Urinary bladder (tissue), 4 donors: ENCODE measurements around the gene ELK4. TPM values are rescaled to one million over a fixed set of nuclear protein-coding genes. Genes with fewer than 3 reads are reported as not detected.
A peak's percentile ranks its signal among the peaks of the same experiment; 100 is the strongest.

Experiments used
- DNase-seq: peaks from one replicate; pipeline ENCODE4 v3.0.0-alpha.2; 2015; ENCODE audit errors: extremely low spot score
- H3K27ac ChIP-seq: one replicate; pipeline ENCODE4 v1.5.1; 2013; ENCODE audit warnings: low read depth, mild to moderate bottlenecking, moderate library complexity
- H3K36me3 ChIP-seq: one replicate; pipeline ENCODE4 v1.6.1; 2013; ENCODE audit warnings: mild to moderate bottlenecking, moderate library complexity; ENCODE audit not compliant: insufficient read depth
- H3K4me1 ChIP-seq: one replicate; pipeline ENCODE4 v1.6.1; 2013; ENCODE audit warnings: mild to moderate bottlenecking, moderate library complexity; ENCODE audit not compliant: insufficient read depth
- H3K4me3 ChIP-seq: one replicate; pipeline ENCODE4 v1.5.1; 2013; ENCODE audit warnings: low read depth, low read length
- WGBS: extraction: QIAGEN DNeasy Blood & Tissue Kit; methylation state at CpG from one replicate; pipeline ENCODE4 v1.1.7; 2013; 5-methylcytosine and 5-hydroxymethylcytosine counted together
- polyA plus RNA-seq: library from polyadenylated mRNA; stranded (reverse); fragments of 200-250 nt; gene quantifications from one replicate; pipeline ENCODE4 v1.2.3, GENCODE V29; 2013
- total RNA-seq: library from RNA; depleted of rRNA; stranded (reverse); fragments of >200 nt; gene quantifications from one replicate; pipeline ENCODE4 v1.2.3, GENCODE V29; 2014
- donor health status: healthy with polysubstance abuse.
- donor health status: healthy.

Gene ELK4
- total and polyA plus RNA-seq, 2 donors, result 5.6 to 41.9 TPM

DNA sequence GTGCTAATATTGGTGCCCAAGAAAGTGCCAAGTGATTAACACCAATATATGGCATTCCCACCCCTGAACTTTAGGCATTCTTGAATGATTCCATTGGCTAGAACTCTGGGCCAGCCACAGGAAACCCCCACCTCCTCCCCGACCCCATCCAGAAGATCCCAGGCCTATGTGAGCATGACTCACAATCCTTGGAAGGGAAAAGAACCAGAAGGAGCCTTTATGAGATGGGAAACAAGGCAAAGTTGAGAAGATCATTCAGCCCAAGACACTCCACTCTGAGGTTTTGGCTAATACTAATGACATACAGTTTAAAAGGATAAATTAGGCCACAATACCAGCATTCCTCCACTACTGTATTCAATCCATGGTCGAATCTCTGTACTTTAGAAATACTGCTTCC, 21.8 kb downstream of the ELK4 start:
- Histone ChIP-seq H3K4me3 (no peak overlapping the region), H3K36me3 (peaks cover 2% of the 10 kb centered on the region), H3K27ac (no peak overlapping the region), H3K4me1 (peaks cover 2% of the 10 kb centered on the region)
- DNase-seq, result no peak
- 33% methylated on average over 2 of the region's 2 CpGs for WGBS

DNA sequence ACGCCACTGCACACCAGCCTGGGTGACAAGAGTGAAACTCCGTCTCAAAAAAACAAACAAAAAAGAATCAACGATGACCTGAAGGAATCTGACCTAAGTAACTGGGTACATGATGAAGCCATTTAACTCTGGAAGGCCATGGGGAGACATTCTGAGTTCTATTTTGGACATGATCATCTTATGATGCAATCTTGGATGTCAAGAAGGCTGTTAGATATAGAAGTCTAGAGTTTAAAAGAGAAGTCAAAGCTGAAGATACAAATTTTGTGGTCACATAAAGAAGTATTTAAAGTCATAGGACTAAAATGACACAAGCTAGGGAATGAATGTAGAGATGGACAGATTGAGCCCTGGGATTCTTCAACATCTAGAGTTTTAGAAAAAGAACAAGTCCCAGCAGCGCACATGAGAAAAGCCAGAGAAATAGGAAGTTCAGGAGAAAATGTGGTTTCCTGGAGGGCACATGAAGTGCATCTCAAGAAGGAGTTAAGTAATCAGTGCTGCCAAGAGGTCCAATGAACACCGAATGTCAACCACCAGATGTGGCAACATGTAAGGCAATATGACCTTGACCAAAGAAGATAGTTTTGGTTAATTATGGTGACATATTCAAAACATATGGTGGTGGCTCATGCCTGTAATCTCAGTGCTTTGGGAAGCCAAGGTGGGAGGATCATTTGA, 26.8 kb downstream of the ELK4 start:
- no peak overlapping the region for H3K27ac ChIP-seq
- no peak for DNase-seq
- WGBS, result 91% methylated on average over 5 of the region's 5 CpGs

DNA sequence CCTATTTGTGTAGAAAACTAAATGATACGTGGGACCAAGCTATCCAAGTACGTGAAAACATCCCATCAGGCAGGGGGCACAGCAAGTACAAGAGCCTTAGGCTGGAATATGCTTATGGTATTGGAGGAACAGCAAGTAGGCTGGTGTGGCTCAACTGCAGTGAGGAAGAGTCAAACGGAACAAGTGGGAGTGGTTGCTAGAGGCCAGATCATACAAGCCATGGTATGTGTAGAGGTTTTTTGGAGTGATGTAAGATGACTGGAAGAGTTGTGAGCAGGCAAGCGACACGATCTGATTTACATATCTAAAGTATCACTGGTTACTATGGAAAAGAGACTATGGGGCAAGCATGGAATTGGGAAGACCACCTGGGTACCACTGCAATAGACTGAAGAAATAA, 27.8 kb downstream of the ELK4 start:
- Histone ChIP-seq H3K4me3 (no peak overlapping the region), H3K4me1 (no peaks in the 10 kb centered on the region), H3K36me3 (no peaks in the 10 kb centered on the region), H3K27ac (no peak overlapping the region)
- WGBS, result 92% methylated on average over 5 of the region's 5 CpGs
- DNase-seq, result no peak

More for the DNA sequence above, 26.8 kb downstream of the ELK4 start:
- H3K4me3 ChIP-seq, result no peak overlapping the region
- H3K36me3 ChIP-seq, result no peaks in the 10 kb centered on the region
- peaks cover 2% of the 10 kb centered on the region for H3K4me1 ChIP-seq

DNA sequence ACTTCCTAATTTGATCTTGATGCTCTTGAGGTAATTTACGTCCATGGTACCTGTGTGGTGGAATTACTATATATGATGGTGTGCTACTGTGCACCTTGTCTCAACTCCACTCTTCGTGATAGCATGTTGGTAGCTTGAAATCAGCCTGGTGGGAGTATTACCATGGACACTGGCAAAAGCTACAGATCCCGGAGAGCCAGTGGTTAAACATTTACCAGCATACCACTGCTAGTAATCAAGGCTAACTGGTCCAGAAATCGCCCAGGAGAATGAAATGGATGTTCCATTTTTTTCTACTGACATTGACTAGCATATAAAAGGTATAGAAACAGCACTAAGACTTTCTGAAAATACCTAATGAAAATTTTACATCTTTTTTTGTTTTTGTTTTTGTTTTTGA, 30.6 kb downstream of the ELK4 start:
- no peak for DNase-seq
- Histone ChIP-seq H3K27ac (no peak overlapping the region), H3K4me1 (no peaks in the 10 kb centered on the region), H3K36me3 (no peaks in the 10 kb centered on the region), H3K4me3 (no peak overlapping the region)
- WGBS, result 85% methylated on average over 4 of the region's 4 CpGs

GRCh38 chr1:205600085-205600484, 31.7 kb downstream of the ELK4 start:
- H3K4me1 ChIP-seq, result no peaks in the 10 kb centered on the region
- H3K27ac ChIP-seq, result peak overlapping the region; percentile 71
- no peak overlapping the region for H3K4me3 ChIP-seq
- H3K36me3 ChIP-seq, result no peaks in the 10 kb centered on the region
- WGBS, result 59% methylated on average over 1 of the region's 1 CpG
- DNase-seq, result no peak

- Histone ChIP-seq H3K4me1 (no peaks in the 10 kb centered on the region), H3K4me3 (no peak overlapping the region), H3K36me3 (no peaks in the 10 kb centered on the region), H3K27ac (peak overlapping the region; percentile 71)
- whole genome bisulfite sequencing, result 63% methylated on average over 5 of the region's 5 CpGs
- no peak for DNase-seq
Measured at GRCh38 chr1:205599669-205600042, 32.2 kb downstream of the ELK4 start.

DNA sequence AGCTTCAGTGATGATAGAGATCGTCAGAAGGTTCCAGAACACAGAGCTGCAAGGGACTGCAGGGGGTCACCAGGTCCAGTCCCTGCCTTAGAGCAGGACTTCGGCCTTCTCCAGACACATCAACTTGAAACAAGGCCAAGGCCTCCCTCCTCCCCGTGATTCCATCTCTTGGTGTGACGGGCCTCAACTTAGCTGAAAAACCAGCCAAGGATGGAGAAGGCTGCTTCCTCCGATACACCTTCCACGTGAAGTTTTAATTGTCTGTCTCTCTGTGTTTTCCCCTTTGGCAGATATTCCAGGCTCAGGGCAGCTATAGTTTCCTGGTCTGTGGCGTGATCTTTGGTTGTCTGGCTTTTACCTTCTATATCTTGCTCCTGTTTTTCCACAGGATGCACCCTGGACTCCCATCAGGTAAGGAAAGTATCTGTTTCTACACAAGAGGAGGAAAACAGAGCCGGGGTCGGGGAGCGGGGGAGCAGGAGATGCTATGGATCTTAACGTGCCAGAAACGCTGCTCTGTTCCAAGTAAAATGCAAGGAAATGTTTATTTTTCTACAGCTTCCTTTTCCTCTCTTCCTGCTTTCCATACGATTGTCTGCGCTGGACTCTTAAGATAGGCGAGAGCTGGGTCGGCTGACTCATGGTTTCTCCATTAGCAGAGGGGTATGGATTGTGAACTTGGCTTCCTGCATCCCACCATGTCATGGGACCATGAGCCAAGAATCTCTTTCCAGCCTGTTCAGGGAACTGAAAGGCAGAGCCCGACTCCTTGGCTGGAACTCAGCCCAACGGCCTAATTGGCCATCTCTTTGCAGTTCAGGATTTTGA, 32.8 kb downstream of the ELK4 start:
- H3K4me3 ChIP-seq, result no peak overlapping the region
- H3K36me3 ChIP-seq, result no peaks in the 10 kb centered on the region
- no peaks in the 10 kb centered on the region for H3K4me1 ChIP-seq
- H3K27ac ChIP-seq, result peak overlapping the region; percentile 71
- DNase-seq, result peak; percentile 84
- WGBS, result 26% methylated on average over 18 of the region's 18 CpGs

- H3K4me3 ChIP-seq, result no peak overlapping the region
- no peak for DNase-seq
- no peaks in the 10 kb centered on the region for H3K4me1 ChIP-seq
- H3K36me3 ChIP-seq, result no peaks in the 10 kb centered on the region
- 40% methylated on average over 8 of the region's 8 CpGs for WGBS
- H3K27ac ChIP-seq, result no peak overlapping the region
Measured at GRCh38 chr1:205597691-205598314, 34.0 kb downstream of the ELK4 start.

DNA sequence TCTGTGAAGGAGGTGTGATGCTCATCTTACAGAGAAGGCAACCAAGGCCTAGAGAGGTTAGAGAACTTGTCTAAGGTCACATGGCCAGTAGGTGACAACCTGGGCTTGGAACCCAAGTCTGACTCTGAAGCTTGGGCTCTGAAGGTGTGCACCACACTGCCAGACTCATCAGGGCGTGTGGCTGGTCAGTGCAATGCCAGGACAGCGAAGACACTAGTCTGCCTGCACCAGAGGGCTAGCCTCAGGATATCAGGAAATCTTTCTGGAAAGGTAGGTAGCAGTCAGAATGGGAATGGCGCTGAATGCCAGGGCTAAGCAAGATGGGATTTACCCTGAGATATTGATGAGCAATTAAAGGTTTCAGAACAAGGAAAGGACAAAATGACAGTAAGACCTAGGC, 34.9 kb downstream of the ELK4 start:
- DNase-seq, result no peak
- H3K4me1 ChIP-seq, result no peaks in the 10 kb centered on the region
- H3K27ac ChIP-seq, result no peak overlapping the region
- no peaks in the 10 kb centered on the region for H3K36me3 ChIP-seq
- H3K4me3 ChIP-seq, result no peak overlapping the region
- WGBS, result 97% methylated on average over 3 of the region's 3 CpGs

DNA sequence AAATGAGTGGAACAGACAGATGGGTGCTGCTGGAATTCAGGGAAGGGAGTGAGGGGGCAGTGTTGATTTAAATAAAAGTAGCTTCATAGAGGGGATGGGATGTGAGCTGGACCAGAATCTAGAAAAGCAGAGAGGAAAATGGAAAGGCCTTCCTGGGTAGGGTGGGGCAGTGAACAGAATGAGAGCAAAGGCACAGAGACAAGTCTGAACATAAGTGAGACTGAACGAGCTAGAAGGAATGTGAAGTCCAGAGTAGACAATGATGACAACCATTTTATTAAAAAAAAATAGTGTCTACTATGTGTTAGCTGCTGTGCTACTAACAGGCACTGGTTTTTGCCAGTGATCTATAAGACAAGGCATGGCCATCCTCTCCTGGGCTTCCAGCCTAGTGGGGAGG, 36.0 kb downstream of the ELK4 start:
- Histone ChIP-seq H3K36me3 (no peaks in the 10 kb centered on the region), H3K4me3 (no peak overlapping the region), H3K27ac (no peak overlapping the region), H3K4me1 (no peaks in the 10 kb centered on the region)
- WGBS, result 81% methylated on average over 1 of the region's 1 CpG
- no peak for DNase-seq

DNA sequence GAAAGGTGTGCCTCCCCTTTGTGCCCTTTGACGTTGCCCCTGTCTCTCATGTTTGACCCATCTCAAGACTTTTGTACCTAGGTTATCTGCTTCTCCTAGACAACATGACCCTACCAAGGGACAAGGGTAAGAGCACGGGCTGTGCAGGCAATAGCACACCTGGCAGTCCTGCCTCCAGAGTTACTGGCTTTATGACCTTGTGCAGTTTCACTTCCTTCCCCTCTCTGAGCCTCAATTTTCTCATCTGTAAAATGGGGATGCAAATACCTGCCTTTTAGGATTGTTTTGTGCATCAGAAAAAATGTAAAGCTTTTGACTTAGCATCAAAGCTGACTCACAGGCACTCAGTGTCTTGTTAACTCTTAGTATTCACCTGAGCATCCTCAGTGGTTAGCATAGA, 36.4 kb downstream of the ELK4 start:
- no peaks in the 10 kb centered on the region for H3K4me1 ChIP-seq
- H3K36me3 ChIP-seq, result no peaks in the 10 kb centered on the region
- WGBS, result 80% methylated on average over 2 of the region's 2 CpGs
- DNase-seq, result no peak
- H3K27ac ChIP-seq, result no peak overlapping the region
- no peak overlapping the region for H3K4me3 ChIP-seq

GRCh38 chr1:205594846-205595245, 37.0 kb downstream of the ELK4 start:
- DNase-seq, result no peak
- Histone ChIP-seq H3K4me3 (no peak overlapping the region), H3K27ac (no peak overlapping the region), H3K36me3 (no peaks in the 10 kb centered on the region), H3K4me1 (no peaks in the 10 kb centered on the region)
- 94% methylated on average over 1 of the region's 1 CpG for WGBS

- 59% methylated on average over 6 of the region's 6 CpGs for WGBS
- Histone ChIP-seq H3K4me1 (no peaks in the 10 kb centered on the region), H3K4me3 (no peak overlapping the region), H3K36me3 (no peaks in the 10 kb centered on the region), H3K27ac (no peak overlapping the region)
- no peak for DNase-seq
Measured at GRCh38 chr1:205593967-205594366, 37.8 kb downstream of the ELK4 start.

DNA sequence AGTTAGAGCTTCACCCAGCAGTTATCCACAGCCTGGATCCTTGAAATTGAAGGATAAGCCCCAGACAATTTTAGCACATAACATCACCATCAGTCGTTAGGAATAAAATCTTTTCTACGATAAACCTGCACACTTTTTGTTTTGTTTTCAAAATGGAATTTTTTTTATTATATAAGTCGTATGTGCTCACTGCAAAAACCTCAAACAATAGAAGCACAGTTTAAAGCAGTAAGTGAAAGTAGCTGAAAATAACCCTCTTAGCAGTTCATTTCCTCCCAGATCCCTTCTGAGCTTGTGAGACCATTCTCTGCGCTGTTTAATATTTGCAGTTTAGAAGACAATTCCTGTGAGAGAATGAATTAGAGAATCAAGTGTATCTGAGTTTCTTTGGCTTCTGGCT, 38.3 kb downstream of the ELK4 start:
- Histone ChIP-seq H3K4me1 (no peaks in the 10 kb centered on the region), H3K4me3 (no peak overlapping the region), H3K36me3 (no peaks in the 10 kb centered on the region), H3K27ac (no peak overlapping the region)
- DNase-seq, result no peak
- WGBS, result 66% methylated on average over 4 of the region's 4 CpGs
